WTC11 (cell line): ENCODE measurements around the gene CA5B. TPM values are rescaled to one million over a fixed set of nuclear protein-coding genes. Genes with fewer than 3 reads are reported as not detected.

Source experiments
- ATAC-seq: fragments of 200-7000 bp; cut with Tn5 transposase; 2 replicates; pipeline ENCODE4 v1.10.0; 2021; ENCODE audit warnings: mild to moderate bottlenecking, moderate library complexity
- CTCF ChIA-PET: fragments of 300-600 bp; sonication (Branson Sonifier 250); formaldehyde crosslinking; loops from one replicate; lab custom pipeline; 2021; ENCODE audit warnings: antibody characterized with exemption; lab: Charles Lee
- POLR2A ChIA-PET: fragments of 350-600 bp; sonication (Branson Sonifier 250); formaldehyde crosslinking; loops from one replicate; lab custom pipeline; 2021; ENCODE audit warnings: antibody characterized with exemption; lab: Charles Lee
- DNase-seq: peaks from one replicate; pipeline ENCODE4 v3.0.0; 2021; ENCODE audit warnings: low spot score
- H3K27ac Mint-ChIP-seq: 2 replicates; pipeline ENCODE4 v1.8.0; 2021; ENCODE audit warnings: mixed read lengths
- H3K27me3 Mint-ChIP-seq: 2 replicates; pipeline ENCODE4 v1.8.0; 2021; ENCODE audit warnings: low read depth, mild to moderate bottlenecking, moderate library complexity, mixed read lengths
- H3K36me3 Mint-ChIP-seq: 2 replicates; pipeline ENCODE4 v1.8.0; 2021; ENCODE audit warnings: mixed read lengths
- H3K4me1 Mint-ChIP-seq: 2 replicates; pipeline ENCODE4 v1.8.0; 2022; ENCODE audit warnings: mixed read lengths
- H3K4me3 Mint-ChIP-seq: 2 replicates; pipeline ENCODE4 v1.8.0; 2021; ENCODE audit warnings: mild to moderate bottlenecking, moderate library complexity, mixed read lengths
- H3K9me3 Mint-ChIP-seq: 2 replicates; pipeline ENCODE4 v1.8.0; 2021; ENCODE audit warnings: mixed read lengths
- ATF3 ChIP-seq: sonication (generic); formaldehyde crosslinking; conservative IDR thresholded peaks from 2 replicates; pipeline ENCODE4 v1.8.1; 2022; ENCODE audit warnings: mild to moderate bottlenecking, missing genetic modification reagents
- CDX4 ChIP-seq: fragments of 250-450 bp; sonication (Bioruptor Pico); IDR thresholded peaks from 2 replicates; pipeline ENCODE4 v1.9.0; 2021; ENCODE audit warnings: moderate library complexity, mild to moderate bottlenecking, inconsistent platforms, borderline replicate concordance
- CREB1 ChIP-seq: sonication (generic); formaldehyde crosslinking; IDR thresholded peaks from 2 replicates; pipeline ENCODE4 v1.8.0; 2023; ENCODE audit warnings: mild to moderate bottlenecking, missing genetic modification reagents
- FOXP4 ChIP-seq: sonication (generic); formaldehyde crosslinking; IDR thresholded peaks from 2 replicates; pipeline ENCODE4 v1.8.0; 2022; ENCODE audit warnings: mild to moderate bottlenecking, missing genetic modification reagents
- GRHL2 ChIP-seq: fragments of 250-450 bp; sonication (Bioruptor Pico); IDR thresholded peaks from 2 replicates; pipeline ENCODE4 v1.8.0; 2022; ENCODE audit warnings: mild to moderate bottlenecking, moderate library complexity; ENCODE audit not compliant: insufficient replicate concordance, severe bottlenecking
- IRF1 ChIP-seq: sonication (generic); formaldehyde crosslinking; IDR thresholded peaks from 2 replicates; pipeline ENCODE4 v1.8.0; 2023; ENCODE audit warnings: missing genetic modification reagents
- IRF2 ChIP-seq: sonication (generic); formaldehyde crosslinking; IDR thresholded peaks from 2 replicates; pipeline ENCODE4 v1.8.0; 2022; ENCODE audit warnings: low read depth, missing genetic modification reagents, borderline replicate concordance
- JAZF1 ChIP-seq: fragments of 250-450 bp; sonication (Bioruptor Pico); IDR thresholded peaks from 2 replicates; pipeline ENCODE4 v1.9.0; 2021; ENCODE audit warnings: moderate library complexity, mild to moderate bottlenecking, inconsistent platforms
- JUN ChIP-seq: sonication (generic); formaldehyde crosslinking; IDR thresholded peaks from 2 replicates; pipeline ENCODE4 v1.8.0; 2023; ENCODE audit warnings: mild to moderate bottlenecking, missing genetic modification reagents
- NFYB ChIP-seq: sonication (generic); formaldehyde crosslinking; conservative IDR thresholded peaks from 2 replicates; pipeline ENCODE4 v1.8.0; 2022; ENCODE audit warnings: low read depth, missing genetic modification reagents
- NR3C1 ChIP-seq: sonication (generic); formaldehyde crosslinking; conservative IDR thresholded peaks from 2 replicates; pipeline ENCODE4 v1.8.1; 2023; ENCODE audit warnings: low read depth, mild to moderate bottlenecking, missing genetic modification reagents
- OVOL2 ChIP-seq: fragments of 250-450 bp; sonication (Bioruptor Pico); IDR thresholded peaks from 2 replicates; pipeline ENCODE4 v1.9.0; 2021; ENCODE audit warnings: mild to moderate bottlenecking, borderline replicate concordance
- RORB ChIP-seq: fragments of 250-450 bp; sonication (Bioruptor Pico); IDR thresholded peaks from 2 replicates; pipeline ENCODE4 v1.9.0; 2021; ENCODE audit warnings: mild to moderate bottlenecking
- SMAD3 ChIP-seq: sonication (generic); formaldehyde crosslinking; IDR thresholded peaks from 2 replicates; pipeline ENCODE4 v1.8.0; 2022; ENCODE audit warnings: missing genetic modification reagents, mild to moderate bottlenecking, borderline replicate concordance
- TEAD4 ChIP-seq: sonication (generic); formaldehyde crosslinking; IDR thresholded peaks from 2 replicates; pipeline ENCODE4 v1.8.0; 2022; ENCODE audit warnings: mild to moderate bottlenecking, missing genetic modification reagents
- TP53 ChIP-seq: sonication (generic); formaldehyde crosslinking; IDR thresholded peaks from 2 replicates; pipeline ENCODE4 v1.8.1; 2023; ENCODE audit warnings: mild to moderate bottlenecking, missing genetic modification reagents
- ZNF138 ChIP-seq: sonication (generic); formaldehyde crosslinking; conservative IDR thresholded peaks from 2 replicates; pipeline ENCODE4 v1.8.1; 2022; ENCODE audit warnings: mild to moderate bottlenecking, moderate library complexity, missing genetic modification reagents
- ZNF219 ChIP-seq: sonication (generic); formaldehyde crosslinking; IDR thresholded peaks from 2 replicates; pipeline ENCODE4 v1.8.0; 2023; ENCODE audit warnings: missing genetic modification reagents, mild to moderate bottlenecking, borderline replicate concordance
- ZNF317 ChIP-seq: sonication (generic); formaldehyde crosslinking; IDR thresholded peaks from 2 replicates; pipeline ENCODE4 v1.8.1; 2023; ENCODE audit warnings: low read depth, mild to moderate bottlenecking, moderate library complexity, missing genetic modification reagents, borderline replicate concordance
- ZNF416 ChIP-seq: fragments of 250-450 bp; sonication (Bioruptor Pico); IDR thresholded peaks from 2 replicates; pipeline ENCODE4 v1.9.0; 2021; ENCODE audit warnings: mild to moderate bottlenecking, inconsistent platforms
- ZNF423 ChIP-seq: fragments of 250-450 bp; sonication (Bioruptor Pico); IDR thresholded peaks from 2 replicates; pipeline ENCODE4 v2.1.2; 2022; ENCODE audit warnings: mild to moderate bottlenecking, moderate library complexity
- ZNF532 ChIP-seq: fragments of 250-450 bp; sonication (Bioruptor Pico); IDR thresholded peaks from 2 replicates; pipeline ENCODE4 v1.9.0; 2021; ENCODE audit warnings: mild to moderate bottlenecking, borderline replicate concordance
- ZNF671 ChIP-seq: fragments of 250-450 bp; sonication (Bioruptor Pico); IDR thresholded peaks from 2 replicates; pipeline ENCODE4 v1.8.0; 2021; ENCODE audit warnings: mild to moderate bottlenecking
- total RNA-seq: library from RNA; stranded (reverse); gene quantifications from 3 replicates; pipeline ENCODE4 v1.2.3, GENCODE V29; 2021

The CA5B gene
- total RNA-seq, 1 experiment from 2014 or later: 9.0 TPM

- TF ChIP-seq IRF1 (CRISPR knock-in tag): no peak
- no peak for TF ChIP-seq JAZF1 (CRISPR knock-in tag)
- no peak for TF ChIP-seq TEAD4
- no peak for TF ChIP-seq JUN (CRISPR knock-in tag)
- no peak for TF ChIP-seq OVOL2 (CRISPR knock-in tag)
- no peak for TF ChIP-seq ZNF219 (CRISPR knock-in tag)
- no peak for TF ChIP-seq FOXP4
Observed at GRCh38 chrX:15822922-15823321, 84.9 kb downstream of the CA5B start (continued).

- Mint-ChIP-seq H3K27ac (peak overlapping the region; percentile 87), H3K27me3 (no peaks in the 10 kb centered on the region), H3K36me3 (peaks cover 22% of the 10 kb centered on the region), H3K9me3 (no peaks in the 10 kb centered on the region), H3K4me1 (peaks cover 12% of the 10 kb centered on the region), H3K4me3 (no peak overlapping the region)
- ATAC-seq: no peak
- POLR2A ChIA-PET: interaction anchor here (0.6 kb wide), 1 partner anchor 78 kb away, joined by 6 read pairs; no protein-coding TSS in a partner anchor
- DNase-seq: no peak
- CTCF ChIA-PET: no interaction called here
- no peak for TF ChIP-seq TP53
- TF ChIP-seq CREB1 (CRISPR knock-in tag): no peak
- no peak for TF ChIP-seq ZNF532 (CRISPR knock-in tag)
- no peak for TF ChIP-seq ZNF423 (CRISPR knock-in tag)
- TF ChIP-seq ZNF671 (CRISPR knock-in tag): no peak
- no peak for TF ChIP-seq ATF3 (CRISPR knock-in tag)
- no peak for TF ChIP-seq ZNF317 (CRISPR knock-in tag)
- TF ChIP-seq ZNF416 (CRISPR knock-in tag): no peak
- TF ChIP-seq NFYB: no peak
- TF ChIP-seq SMAD3 (CRISPR knock-in tag): no peak
- TF ChIP-seq RORB (CRISPR knock-in tag): no peak
- TF ChIP-seq IRF2: no peak
- TF ChIP-seq ZNF138: no peak
- TF ChIP-seq CDX4 (CRISPR knock-in tag): no peak
- TF ChIP-seq GRHL2 (CRISPR knock-in tag): no peak
- no peak for TF ChIP-seq NR3C1 (CRISPR knock-in tag)
Observed at GRCh38 chrX:15825936-15826335, 87.9 kb downstream of the CA5B start.
